ENCODE measurements around the gene GMDS.

- TF ChIP-seq CTCF (IDR thresholded peaks at IDR 0.05), result no peak
- TF ChIP-seq POLR2A (IDR thresholded peaks at IDR 0.05), result no peak
Observed at GRCh38 chr6:2099870-2100269, 145.5 kb downstream of the GMDS start.

Measured in Peyer's patch (tissue), 4 donors.